GM23338 (cell line): Measurements from ENCODE around the gene C16orf82. TPM values are rescaled to one million over a fixed set of nuclear protein-coding genes. Genes with fewer than 3 reads are reported as not detected.

Experiments used
- ATAC-seq: fragments of 200-7000 bp; cut with Tn5 transposase; 3 replicates; pipeline ENCODE4 v1.9.1; 2020
- DNase-seq: peaks from one replicate; pipeline ENCODE4 v3.0.0-alpha.2; 2015; ENCODE audit warnings: low spot score
- H2AFZ ChIP-seq: fragments of 200-600 bp; sonication (generic); 2 replicates; pipeline ENCODE4 v1.8.0; 2016; ENCODE audit warnings: antibody characterized with exemption, mild to moderate bottlenecking, moderate library complexity
- H3F3A ChIP-seq: fragments of 200-600 bp; sonication (generic); replicated peaks from 2 replicates; pipeline ENCODE4 v1.8.0; 2017; ENCODE audit warnings: antibody characterized with exemption, mixed run types, low read depth
- H3K27ac ChIP-seq: fragments of 200-600 bp; sonication (generic); 2 replicates; pipeline ENCODE4 v1.6.1; 2016; ENCODE audit warnings: low read depth
- H3K27me3 ChIP-seq: fragments of 200-600 bp; sonication (generic); 2 replicates; pipeline ENCODE4 v1.8.0; 2016; ENCODE audit warnings: mild to moderate bottlenecking, mixed run types, moderate library complexity; ENCODE audit not compliant: insufficient read depth
- H3K36me3 ChIP-seq: fragments of 200-600 bp; sonication (generic); 2 replicates; pipeline ENCODE4 v1.8.0; 2016; ENCODE audit warnings: mild to moderate bottlenecking; ENCODE audit not compliant: insufficient read depth
- H3K4me1 ChIP-seq: fragments of 200-600 bp; sonication (generic); 2 replicates; pipeline ENCODE4 v1.8.0; 2016; ENCODE audit warnings: mild to moderate bottlenecking, moderate library complexity; ENCODE audit not compliant: insufficient read depth
- H3K4me2 ChIP-seq: fragments of 200-600 bp; sonication (generic); 2 replicates; pipeline ENCODE4 v1.7.1; 2017; ENCODE audit warnings: mixed run types
- H3K4me3 ChIP-seq: fragments of 200-600 bp; sonication (generic); 2 replicates; pipeline ENCODE4 v1.6.1; 2016; ENCODE audit warnings: mixed run types
- H3K79me2 ChIP-seq: fragments of 200-600 bp; sonication (generic); replicated peaks from 2 replicates; pipeline ENCODE4 v1.8.0; 2017; ENCODE audit warnings: mild to moderate bottlenecking; ENCODE audit not compliant: insufficient read depth
- H3K9me2 ChIP-seq: fragments of 200-600 bp; sonication (generic); 2 replicates; pipeline ENCODE4 v1.8.0; 2017; ENCODE audit not compliant: insufficient read depth
- H4K20me1 ChIP-seq: fragments of 200-600 bp; sonication (generic); replicated peaks from 2 replicates; pipeline ENCODE4 v1.8.0; 2017; ENCODE audit warnings: mild to moderate bottlenecking; ENCODE audit not compliant: insufficient read depth
- H3K27ac Mint-ChIP-seq: 2 replicates; pipeline ENCODE4 v1.8.0; 2020; ENCODE audit warnings: inconsistent platforms, mild to moderate bottlenecking, moderate library complexity, mixed read lengths
- H3K27me3 Mint-ChIP-seq: 3 replicates; pipeline ENCODE4 v1.8.0; 2022; ENCODE audit warnings: low read depth, mild to moderate bottlenecking, moderate library complexity, mixed read lengths, inconsistent platforms; ENCODE audit not compliant: insufficient read depth, poor library complexity
- H3K36me3 Mint-ChIP-seq: 3 replicates; pipeline ENCODE4 v1.8.0; 2021; ENCODE audit warnings: low read depth, mild to moderate bottlenecking, inconsistent platforms, moderate library complexity, mixed read lengths
- H3K4me1 Mint-ChIP-seq: 3 replicates; pipeline ENCODE4 v1.8.0; 2020; ENCODE audit warnings: mild to moderate bottlenecking, inconsistent platforms, mixed read lengths
- H3K4me3 Mint-ChIP-seq: 3 replicates; pipeline ENCODE4 v1.8.0; 2021; ENCODE audit warnings: moderate library complexity, mild to moderate bottlenecking, inconsistent platforms, mixed read lengths
- H3K9me3 Mint-ChIP-seq: 3 replicates; pipeline ENCODE4 v1.8.0; 2020; ENCODE audit warnings: moderate library complexity, mild to moderate bottlenecking, inconsistent platforms, mixed read lengths
- CREB1 ChIP-seq: fragments of 250-450 bp; sonication (Bioruptor Pico); IDR thresholded peaks from 2 replicates; pipeline ENCODE4 v1.5.0; 2020; ENCODE audit warnings: low read depth, mild to moderate bottlenecking, moderate library complexity
- EZH2 ChIP-seq: fragments of 200-600 bp; sonication (generic); IDR thresholded peaks from one replicate; pipeline ENCODE4 v1.8.0; 2017; ENCODE audit warnings: antibody characterized with exemption, mild to moderate bottlenecking, low read depth; ENCODE audit not compliant: unreplicated experiment
- EZH2phosphoT487 ChIP-seq: fragments of 200-600 bp; sonication (generic); IDR thresholded peaks from one replicate; pipeline ENCODE4 v1.8.1; 2018; ENCODE audit warnings: antibody characterized with exemption; ENCODE audit not compliant: unreplicated experiment
- JUNB ChIP-seq: IDR thresholded peaks from one replicate; pipeline ENCODE4 v1.6.1; 2016; ENCODE audit warnings: antibody characterized with exemption; ENCODE audit not compliant: unreplicated experiment
- POLR2AphosphoS5 ChIP-seq: IDR thresholded peaks from 2 replicates; pipeline ENCODE4 v1.6.1; 2016; ENCODE audit warnings: antibody characterized with exemption, low read depth
- STAT1 ChIP-seq: IDR thresholded peaks from one replicate; pipeline ENCODE4 v1.6.1; 2016; ENCODE audit warnings: antibody characterized with exemption; ENCODE audit not compliant: unreplicated experiment
- polyA plus RNA-seq: library from polyadenylated mRNA; unstranded; fragments of >200 nt; fragmentation: Nextera tagmentation; extraction: Ambion mirVana; gene quantifications from 2 replicates; pipeline ENCODE4 v1.2.1, GENCODE V29; 2016
- total RNA-seq: library from RNA; depleted of rRNA; stranded (reverse); fragments of >200 nt; shearing (Covaris generic); gene quantifications from 2 replicates; pipeline ENCODE4 v1.2.3, GENCODE V29; 2014
- TF ChIP-seq, protein P1 (sequence below), 2 experiments: fragments of 200-600 bp in 1 of 2; sonication (generic) in 1 of 2; conservative IDR thresholded peaks; 2 replicates each; pipeline versions ENCODE4 v1.5.1 to v1.6.1; 2016 to 2017; ENCODE audit warnings: antibody characterized with exemption in 2 of 2, low read depth in 2 of 2, mild to moderate bottlenecking in 2 of 2, moderate library complexity in 1 of 2
- TF ChIP-seq, protein P2 (sequence below): IDR thresholded peaks from 2 replicates; pipeline ENCODE4 v1.6.1; 2016; ENCODE audit warnings: antibody characterized with exemption
- TF ChIP-seq, protein P3 (sequence below): fragments of 250-450 bp; sonication (Bioruptor Pico); IDR thresholded peaks from 2 replicates; pipeline ENCODE4 v1.5.0; 2020; ENCODE audit warnings: mild to moderate bottlenecking, moderate library complexity
- TF ChIP-seq, protein P4 (sequence below): IDR thresholded peaks from one replicate; pipeline ENCODE4 v1.6.1; 2018; ENCODE audit warnings: antibody characterized with exemption; ENCODE audit not compliant: unreplicated experiment

Gene C16orf82
- total and polyA plus RNA-seq, 2 experiments from 2014 or later, result not detected

DNA sequence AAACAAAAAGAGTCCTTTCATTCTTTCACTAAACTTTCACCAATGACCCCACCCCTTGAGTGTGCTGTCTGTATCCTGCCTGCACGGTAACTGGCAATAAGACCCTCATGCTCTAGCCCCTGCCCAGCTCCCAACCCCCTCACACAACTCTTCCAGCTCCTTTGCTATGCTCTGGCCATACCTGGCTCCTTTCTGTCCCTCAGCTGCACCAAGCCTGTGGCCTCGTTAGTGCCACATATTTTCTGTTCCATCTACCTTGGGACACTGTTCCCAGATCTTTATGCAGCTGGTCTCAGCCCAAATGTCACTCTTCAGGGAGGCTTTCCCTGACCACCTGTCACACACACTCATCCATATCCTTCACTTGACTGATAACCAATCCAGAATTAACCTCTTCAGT is 47.3 kb downstream of the C16orf82 start (continued):
- TF ChIP-seq, protein P1, sequence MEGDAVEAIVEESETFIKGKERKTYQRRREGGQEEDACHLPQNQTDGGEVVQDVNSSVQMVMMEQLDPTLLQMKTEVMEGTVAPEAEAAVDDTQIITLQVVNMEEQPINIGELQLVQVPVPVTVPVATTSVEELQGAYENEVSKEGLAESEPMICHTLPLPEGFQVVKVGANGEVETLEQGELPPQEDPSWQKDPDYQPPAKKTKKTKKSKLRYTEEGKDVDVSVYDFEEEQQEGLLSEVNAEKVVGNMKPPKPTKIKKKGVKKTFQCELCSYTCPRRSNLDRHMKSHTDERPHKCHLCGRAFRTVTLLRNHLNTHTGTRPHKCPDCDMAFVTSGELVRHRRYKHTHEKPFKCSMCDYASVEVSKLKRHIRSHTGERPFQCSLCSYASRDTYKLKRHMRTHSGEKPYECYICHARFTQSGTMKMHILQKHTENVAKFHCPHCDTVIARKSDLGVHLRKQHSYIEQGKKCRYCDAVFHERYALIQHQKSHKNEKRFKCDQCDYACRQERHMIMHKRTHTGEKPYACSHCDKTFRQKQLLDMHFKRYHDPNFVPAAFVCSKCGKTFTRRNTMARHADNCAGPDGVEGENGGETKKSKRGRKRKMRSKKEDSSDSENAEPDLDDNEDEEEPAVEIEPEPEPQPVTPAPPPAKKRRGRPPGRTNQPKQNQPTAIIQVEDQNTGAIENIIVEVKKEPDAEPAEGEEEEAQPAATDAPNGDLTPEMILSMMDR (conservative IDR thresholded peaks at IDR 0.05; ENCODE audit: low read depth in 2 of 2), result no peak
- no peak for TF ChIP-seq STAT1

DNA sequence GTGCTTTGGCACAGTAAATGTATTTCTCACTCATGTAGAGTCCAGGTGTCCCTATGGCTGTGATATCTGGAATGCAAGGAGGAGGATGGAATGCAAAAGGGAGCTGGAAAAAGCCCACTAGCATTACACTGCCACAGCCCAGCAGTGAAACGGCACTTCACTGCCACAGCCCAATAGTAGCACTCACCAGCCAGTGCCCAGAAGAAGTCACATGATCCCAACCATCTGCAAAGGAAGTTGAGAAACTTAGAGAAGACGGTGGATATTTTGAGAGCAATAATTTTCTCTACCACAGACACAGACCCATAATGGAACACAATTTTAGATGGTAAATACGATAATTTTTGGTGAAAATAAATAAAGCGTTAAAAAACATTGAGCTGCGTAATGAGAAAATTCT is 51.8 kb downstream of the C16orf82 start:
- no peaks in the 10 kb centered on the region; the same call in 2 of the 3 replicates for H3K4me1 Mint-ChIP-seq
- Histone ChIP-seq H3K4me3 (no peak overlapping the region), H4K20me1 (no peaks in the 10 kb centered on the region), H3K27ac (no peak overlapping the region), H3K27me3 (no peaks in the 10 kb centered on the region), H2AFZ (no peak overlapping the region), H3K9me2 (no peaks in the 10 kb centered on the region), H3K4me1 (no peaks in the 10 kb centered on the region), H3K4me2 (no peak overlapping the region), H3K79me2 (no peaks in the 10 kb centered on the region), H3K36me3 (no peaks in the 10 kb centered on the region), H3F3A (no peaks in the 10 kb centered on the region)
- no peak overlapping the region for H3K27ac Mint-ChIP-seq
- no peak overlapping the region for H3K4me3 Mint-ChIP-seq
- DNase-seq, result no peak
- H3K9me3 Mint-ChIP-seq, result peaks cover 85% of the 10 kb centered on the region
- peaks cover 7% of the 10 kb centered on the region for H3K27me3 Mint-ChIP-seq
- ATAC-seq, result no peak
- peaks cover 20% of the 10 kb centered on the region for H3K36me3 Mint-ChIP-seq
- TF ChIP-seq, protein P2, sequence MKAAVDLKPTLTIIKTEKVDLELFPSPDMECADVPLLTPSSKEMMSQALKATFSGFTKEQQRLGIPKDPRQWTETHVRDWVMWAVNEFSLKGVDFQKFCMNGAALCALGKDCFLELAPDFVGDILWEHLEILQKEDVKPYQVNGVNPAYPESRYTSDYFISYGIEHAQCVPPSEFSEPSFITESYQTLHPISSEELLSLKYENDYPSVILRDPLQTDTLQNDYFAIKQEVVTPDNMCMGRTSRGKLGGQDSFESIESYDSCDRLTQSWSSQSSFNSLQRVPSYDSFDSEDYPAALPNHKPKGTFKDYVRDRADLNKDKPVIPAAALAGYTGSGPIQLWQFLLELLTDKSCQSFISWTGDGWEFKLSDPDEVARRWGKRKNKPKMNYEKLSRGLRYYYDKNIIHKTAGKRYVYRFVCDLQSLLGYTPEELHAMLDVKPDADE, result no peak
- TF ChIP-seq, protein P1 (conservative IDR thresholded peaks at IDR 0.05; ENCODE audit: low read depth in 2 of 2), result no peak
- no peak for TF ChIP-seq POLR2AphosphoS5
- TF ChIP-seq, protein P3, sequence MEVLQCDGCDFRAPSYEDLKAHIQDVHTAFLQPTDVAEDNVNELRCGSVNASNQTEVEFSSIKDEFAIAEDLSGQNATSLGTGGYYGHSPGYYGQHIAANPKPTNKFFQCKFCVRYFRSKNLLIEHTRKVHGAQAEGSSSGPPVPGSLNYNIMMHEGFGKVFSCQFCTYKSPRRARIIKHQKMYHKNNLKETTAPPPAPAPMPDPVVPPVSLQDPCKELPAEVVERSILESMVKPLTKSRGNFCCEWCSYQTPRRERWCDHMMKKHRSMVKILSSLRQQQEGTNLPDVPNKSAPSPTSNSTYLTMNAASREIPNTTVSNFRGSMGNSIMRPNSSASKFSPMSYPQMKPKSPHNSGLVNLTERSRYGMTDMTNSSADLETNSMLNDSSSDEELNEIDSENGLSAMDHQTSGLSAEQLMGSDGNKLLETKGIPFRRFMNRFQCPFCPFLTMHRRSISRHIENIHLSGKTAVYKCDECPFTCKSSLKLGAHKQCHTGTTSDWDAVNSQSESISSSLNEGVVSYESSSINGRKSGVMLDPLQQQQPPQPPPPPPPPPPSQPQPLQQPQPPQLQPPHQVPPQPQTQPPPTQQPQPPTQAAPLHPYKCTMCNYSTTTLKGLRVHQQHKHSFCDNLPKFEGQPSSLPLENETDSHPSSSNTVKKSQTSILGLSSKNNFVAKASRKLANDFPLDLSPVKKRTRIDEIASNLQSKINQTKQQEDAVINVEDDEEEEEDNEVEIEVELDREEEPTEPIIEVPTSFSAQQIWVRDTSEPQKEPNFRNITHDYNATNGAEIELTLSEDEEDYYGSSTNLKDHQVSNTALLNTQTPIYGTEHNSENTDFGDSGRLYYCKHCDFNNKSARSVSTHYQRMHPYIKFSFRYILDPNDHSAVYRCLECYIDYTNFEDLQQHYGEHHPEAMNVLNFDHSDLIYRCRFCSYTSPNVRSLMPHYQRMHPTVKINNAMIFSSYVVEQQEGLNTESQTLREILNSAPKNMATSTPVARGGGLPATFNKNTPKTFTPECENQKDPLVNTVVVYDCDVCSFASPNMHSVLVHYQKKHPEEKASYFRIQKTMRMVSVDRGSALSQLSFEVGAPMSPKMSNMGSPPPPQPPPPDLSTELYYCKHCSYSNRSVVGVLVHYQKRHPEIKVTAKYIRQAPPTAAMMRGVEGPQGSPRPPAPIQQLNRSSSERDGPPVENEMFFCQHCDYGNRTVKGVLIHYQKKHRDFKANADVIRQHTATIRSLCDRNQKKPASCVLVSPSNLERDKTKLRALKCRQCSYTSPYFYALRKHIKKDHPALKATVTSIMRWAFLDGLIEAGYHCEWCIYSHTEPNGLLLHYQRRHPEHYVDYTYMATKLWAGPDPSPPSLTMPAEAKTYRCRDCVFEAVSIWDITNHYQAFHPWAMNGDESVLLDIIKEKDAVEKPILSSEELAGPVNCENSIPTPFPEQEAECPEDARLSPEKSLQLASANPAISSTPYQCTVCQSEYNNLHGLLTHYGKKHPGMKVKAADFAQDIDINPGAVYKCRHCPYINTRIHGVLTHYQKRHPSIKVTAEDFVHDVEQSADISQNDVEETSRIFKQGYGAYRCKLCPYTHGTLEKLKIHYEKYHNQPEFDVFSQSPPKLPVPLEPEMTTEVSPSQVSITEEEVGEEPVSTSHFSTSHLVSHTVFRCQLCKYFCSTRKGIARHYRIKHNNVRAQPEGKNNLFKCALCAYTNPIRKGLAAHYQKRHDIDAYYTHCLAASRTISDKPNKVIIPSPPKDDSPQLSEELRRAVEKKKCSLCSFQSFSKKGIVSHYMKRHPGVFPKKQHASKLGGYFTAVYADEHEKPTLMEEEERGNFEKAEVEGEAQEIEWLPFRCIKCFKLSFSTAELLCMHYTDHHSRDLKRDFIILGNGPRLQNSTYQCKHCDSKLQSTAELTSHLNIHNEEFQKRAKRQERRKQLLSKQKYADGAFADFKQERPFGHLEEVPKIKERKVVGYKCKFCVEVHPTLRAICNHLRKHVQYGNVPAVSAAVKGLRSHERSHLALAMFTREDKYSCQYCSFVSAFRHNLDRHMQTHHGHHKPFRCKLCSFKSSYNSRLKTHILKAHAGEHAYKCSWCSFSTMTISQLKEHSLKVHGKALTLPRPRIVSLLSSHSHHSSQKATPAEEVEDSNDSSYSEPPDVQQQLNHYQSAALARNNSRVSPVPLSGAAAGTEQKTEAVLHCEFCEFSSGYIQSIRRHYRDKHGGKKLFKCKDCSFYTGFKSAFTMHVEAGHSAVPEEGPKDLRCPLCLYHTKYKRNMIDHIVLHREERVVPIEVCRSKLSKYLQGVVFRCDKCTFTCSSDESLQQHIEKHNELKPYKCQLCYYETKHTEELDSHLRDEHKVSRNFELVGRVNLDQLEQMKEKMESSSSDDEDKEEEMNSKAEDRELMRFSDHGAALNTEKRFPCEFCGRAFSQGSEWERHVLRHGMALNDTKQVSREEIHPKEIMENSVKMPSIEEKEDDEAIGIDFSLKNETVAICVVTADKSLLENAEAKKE, result no peak
- TF ChIP-seq CREB1 (CRISPR knock-in tag), result no peak
- TF ChIP-seq, protein P4, sequence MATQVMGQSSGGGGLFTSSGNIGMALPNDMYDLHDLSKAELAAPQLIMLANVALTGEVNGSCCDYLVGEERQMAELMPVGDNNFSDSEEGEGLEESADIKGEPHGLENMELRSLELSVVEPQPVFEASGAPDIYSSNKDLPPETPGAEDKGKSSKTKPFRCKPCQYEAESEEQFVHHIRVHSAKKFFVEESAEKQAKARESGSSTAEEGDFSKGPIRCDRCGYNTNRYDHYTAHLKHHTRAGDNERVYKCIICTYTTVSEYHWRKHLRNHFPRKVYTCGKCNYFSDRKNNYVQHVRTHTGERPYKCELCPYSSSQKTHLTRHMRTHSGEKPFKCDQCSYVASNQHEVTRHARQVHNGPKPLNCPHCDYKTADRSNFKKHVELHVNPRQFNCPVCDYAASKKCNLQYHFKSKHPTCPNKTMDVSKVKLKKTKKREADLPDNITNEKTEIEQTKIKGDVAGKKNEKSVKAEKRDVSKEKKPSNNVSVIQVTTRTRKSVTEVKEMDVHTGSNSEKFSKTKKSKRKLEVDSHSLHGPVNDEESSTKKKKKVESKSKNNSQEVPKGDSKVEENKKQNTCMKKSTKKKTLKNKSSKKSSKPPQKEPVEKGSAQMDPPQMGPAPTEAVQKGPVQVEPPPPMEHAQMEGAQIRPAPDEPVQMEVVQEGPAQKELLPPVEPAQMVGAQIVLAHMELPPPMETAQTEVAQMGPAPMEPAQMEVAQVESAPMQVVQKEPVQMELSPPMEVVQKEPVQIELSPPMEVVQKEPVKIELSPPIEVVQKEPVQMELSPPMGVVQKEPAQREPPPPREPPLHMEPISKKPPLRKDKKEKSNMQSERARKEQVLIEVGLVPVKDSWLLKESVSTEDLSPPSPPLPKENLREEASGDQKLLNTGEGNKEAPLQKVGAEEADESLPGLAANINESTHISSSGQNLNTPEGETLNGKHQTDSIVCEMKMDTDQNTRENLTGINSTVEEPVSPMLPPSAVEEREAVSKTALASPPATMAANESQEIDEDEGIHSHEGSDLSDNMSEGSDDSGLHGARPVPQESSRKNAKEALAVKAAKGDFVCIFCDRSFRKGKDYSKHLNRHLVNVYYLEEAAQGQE, result no peak
- TF ChIP-seq JUNB, result no peak
- no peak for TF ChIP-seq EZH2
- no peak for TF ChIP-seq EZH2phosphoT487
- no peak for TF ChIP-seq STAT1
